SKM-1 treated with dmso at 0.1 percent for 144 hours (cell line): ENCODE measurements around the gene D2HGDH.
"Not testable (repeated sequence)": the region's sequence is repeated elsewhere in the genome, so short reads cannot be mapped to it uniquely, and the experiment has no call there.

ENCODE experiments used
- DNase-seq: peaks from one replicate; lab custom pipeline; 2025; ENCODE audit not compliant: unreplicated experiment; lab: John Stamatoyannopoulos, UW

The D2HGDH gene

DNA sequence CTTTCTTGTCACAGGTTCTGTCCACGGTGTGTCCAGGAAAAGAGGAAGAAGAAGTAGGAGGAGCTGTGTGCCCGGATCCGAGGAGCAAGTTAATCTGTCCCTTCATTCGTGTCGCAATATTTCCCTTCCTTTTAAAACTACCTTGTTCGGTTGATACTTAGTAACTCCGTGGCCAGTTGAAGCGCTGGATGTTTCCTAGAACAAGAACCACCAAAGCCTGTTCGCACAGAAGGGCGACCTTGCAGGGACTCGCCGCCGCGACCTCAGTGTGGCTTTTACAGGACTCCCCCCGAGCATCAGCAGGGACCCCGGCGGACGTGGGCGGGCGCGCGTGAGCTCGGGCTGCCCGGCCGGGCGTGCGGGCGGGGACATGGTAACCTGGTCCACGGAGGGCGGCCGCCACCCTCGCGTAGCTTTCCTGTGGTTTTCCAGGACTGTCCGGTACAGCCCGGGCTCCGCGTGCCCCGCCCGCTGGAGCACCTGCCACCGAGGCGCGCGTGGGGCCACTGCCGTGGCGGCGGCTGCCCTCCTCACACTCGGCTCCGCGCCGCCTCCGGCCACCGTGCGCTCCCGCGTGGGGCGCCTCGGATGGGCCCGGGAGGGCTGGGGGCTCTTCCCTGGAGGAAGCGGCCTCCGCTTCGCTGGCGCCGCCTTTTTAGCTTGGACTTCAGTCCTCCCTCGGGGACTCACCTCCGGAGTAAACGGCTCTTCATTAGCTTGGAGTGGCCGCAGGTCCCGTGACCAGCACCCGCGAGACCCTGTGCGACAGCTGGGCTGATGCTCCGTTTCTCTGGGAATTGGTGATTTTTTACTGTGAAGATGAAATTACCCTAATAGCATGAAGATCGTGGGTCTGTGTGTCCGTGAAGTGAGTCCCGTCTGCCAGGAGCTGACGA is 9.2 kb upstream of the D2HGDH start:
- peak; percentile 82 for DNase-seq

- DNase-seq, result no peak
These were observed 8.0 kb upstream of the D2HGDH start for GRCh38 chr2:241726459-241726858.

GRCh38 chr2:241728000-241728399 is 6.4 kb upstream of the D2HGDH start:
- no peak for DNase-seq

GRCh38 chr2:241728627-241729026 is 5.8 kb upstream of the D2HGDH start:
- DNase-seq, result no peak

- DNase-seq, result no peak
These were observed 4.6 kb upstream of the D2HGDH start for GRCh38 chr2:241729868-241730267.

DNA sequence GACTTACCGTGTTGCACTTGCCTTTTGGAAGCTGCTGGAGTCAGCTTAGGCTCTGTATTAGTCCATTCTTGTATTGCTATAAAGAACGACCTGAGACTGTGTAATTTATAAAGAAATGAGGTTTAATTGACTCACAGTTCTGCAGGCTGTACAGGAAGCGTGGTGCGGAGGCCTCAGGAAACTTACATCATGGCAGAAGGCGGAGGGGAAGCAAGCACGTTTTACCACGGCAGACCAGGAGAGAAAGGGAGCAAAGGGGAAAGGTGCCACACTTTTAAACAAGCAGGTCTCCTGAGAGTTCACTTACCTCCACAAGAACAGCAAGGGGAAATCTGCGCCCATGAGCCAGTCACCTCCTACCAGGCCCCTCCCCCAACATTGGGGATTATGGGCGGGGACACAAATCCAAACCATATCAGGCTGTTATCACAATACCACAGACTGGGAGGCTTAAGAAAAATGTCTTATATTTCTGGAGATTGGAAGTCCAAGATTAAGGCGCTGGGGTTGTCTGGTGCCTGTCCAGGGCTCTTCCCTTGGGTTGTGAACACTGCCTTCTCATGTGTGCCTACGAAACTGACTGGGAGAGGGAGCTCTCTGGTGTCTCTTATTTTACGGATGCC is 3.6 kb upstream of the D2HGDH start:
- peak; percentile 12 for DNase-seq

DNA sequence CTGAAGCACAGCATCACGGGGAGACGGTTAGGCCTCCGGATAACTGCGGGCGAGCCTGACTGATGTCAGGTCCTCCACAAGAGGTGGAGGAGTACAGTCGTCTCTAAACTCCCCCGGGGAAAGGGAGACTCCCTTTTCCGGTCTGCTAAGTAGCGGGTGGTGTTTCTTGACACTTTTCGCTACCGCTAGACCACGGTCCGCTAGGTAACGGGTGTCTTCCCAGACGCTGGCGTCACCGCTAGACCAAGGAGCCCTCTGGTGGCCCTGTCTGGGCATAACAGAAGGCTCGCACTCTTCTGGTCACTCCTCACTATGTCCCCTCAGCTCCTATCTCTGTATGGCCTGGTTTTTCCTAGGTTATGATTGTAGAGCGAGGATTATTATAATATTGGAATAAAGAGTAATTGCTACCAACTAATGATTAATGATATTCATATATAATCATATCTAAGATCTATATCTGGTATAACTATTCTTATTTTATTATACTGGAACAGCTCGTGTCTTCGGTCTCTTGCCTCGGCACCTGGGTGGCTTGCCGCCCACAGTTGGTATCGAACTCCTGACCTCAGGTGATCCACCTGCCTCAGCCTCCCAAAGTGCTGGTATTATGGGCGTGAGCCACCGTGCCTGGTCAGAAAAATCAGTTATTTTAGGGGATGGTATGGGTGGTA is 1.8 kb upstream of the D2HGDH start:
- peak; percentile 48 for DNase-seq

DNA sequence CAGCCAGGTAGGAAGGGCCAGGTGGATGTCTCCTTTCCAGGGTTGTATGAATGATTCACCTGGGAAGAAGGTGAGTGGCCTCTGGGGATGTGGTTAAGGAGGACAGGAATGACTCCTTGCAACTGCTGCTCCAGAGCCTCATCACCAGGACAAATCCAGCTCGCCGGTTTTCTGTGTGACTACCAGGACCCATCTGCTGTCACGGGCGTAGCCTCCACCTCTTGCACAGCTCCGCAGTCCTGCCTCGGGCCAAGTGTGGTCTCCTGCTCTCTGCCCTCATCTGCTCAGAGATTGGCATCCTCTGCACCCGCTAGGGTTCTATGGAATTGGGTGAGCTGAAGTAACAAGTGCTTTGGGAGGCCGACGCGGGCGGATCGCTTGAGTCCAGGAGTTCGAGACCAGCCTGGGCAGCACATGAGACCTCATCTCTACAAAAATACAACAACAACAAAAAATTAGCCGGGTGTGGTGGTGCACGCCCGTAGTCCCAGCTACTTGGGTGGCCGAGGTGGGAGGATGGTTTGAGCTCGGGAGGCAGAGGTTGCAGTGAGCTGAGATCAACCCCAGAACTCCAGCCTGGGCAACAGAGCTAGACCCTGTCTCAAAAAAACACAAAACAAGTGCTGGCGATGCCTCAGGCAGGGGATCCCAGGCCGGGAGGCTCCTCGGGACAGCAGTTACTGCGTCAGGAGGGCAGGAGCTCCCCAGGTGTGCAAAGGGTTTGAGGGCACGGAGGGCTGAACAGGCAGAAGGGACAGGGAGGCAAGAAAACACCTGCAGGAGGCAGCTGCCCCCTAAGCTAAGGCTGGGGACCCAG is 831 bp upstream of the D2HGDH start:
- no peak for DNase-seq

GRCh38 chr2:241734208-241734466 is 293 bp upstream of the D2HGDH start:
- no peak for DNase-seq

- DNase-seq, result no peak
These were observed 1.7 kb downstream of the D2HGDH start for GRCh38 chr2:241736111-241736510.

DNA sequence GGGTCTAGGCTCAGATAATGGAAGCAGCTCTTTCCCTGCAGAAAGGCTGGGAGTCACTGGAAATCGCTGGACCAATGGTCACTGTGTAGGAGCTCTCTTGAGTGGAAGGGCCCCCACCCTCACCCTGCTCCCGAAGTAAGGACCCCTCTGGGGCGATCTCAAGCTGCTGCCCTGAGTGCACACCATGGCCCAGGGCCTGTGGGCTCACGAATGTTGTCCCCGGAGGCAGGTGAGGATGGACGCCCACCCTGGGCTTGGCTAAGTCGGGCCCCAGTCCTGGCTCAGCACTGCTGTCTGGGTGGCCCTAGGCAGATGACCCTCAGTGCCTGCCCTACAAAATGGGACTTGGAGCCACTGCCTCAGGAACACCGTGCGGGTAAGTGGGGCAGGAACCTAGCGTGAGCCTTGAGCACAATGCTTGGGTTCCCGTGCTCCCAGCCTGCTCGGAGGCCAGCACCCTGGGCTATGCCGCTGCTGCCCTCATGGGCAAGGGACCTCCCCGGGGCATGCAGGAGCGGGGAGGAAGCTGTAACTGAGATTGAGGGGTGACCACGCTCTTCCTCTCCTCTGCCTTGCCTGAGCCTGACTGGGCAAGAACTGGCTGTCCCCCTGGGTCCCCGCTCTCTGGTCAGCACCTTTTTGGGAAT is 3.7 kb downstream of the D2HGDH start:
- DNase-seq, result no peak

DNA sequence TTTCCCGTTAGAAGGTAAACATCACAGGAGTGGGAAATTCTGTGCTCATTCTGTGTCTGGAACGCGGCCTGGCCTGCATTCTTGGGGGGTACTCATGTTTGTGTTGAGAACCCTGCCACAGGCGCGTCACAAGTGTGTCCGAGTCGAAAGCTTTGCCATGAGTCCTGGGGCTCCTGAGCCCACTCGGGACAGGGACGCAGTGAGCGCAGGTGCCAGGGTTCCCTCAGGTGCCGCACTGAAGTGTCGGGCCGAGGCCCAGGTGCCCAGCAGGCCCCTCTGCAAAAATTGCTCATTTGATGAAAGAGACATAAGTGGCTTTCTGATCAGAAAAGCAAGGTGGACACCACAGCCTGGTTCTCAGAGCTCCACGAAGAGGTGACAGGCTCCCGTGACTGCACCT is 4.7 kb downstream of the D2HGDH start:
- DNase-seq, result no peak

GRCh38 chr2:241739651-241740050 is 5.2 kb downstream of the D2HGDH start:
- DNase-seq, result no peak

GRCh38 chr2:241741016-241741415 is 6.6 kb downstream of the D2HGDH start:
- no peak for DNase-seq

- no peak for DNase-seq
These were observed 8.0 kb downstream of the D2HGDH start for GRCh38 chr2:241742320-241742939.

GRCh38 chr2:241743008-241743407 is 8.6 kb downstream of the D2HGDH start:
- not testable (repeated sequence) for DNase-seq

GRCh38 chr2:241743620-241744019 is 9.2 kb downstream of the D2HGDH start:
- DNase-seq, result no peak

DNA sequence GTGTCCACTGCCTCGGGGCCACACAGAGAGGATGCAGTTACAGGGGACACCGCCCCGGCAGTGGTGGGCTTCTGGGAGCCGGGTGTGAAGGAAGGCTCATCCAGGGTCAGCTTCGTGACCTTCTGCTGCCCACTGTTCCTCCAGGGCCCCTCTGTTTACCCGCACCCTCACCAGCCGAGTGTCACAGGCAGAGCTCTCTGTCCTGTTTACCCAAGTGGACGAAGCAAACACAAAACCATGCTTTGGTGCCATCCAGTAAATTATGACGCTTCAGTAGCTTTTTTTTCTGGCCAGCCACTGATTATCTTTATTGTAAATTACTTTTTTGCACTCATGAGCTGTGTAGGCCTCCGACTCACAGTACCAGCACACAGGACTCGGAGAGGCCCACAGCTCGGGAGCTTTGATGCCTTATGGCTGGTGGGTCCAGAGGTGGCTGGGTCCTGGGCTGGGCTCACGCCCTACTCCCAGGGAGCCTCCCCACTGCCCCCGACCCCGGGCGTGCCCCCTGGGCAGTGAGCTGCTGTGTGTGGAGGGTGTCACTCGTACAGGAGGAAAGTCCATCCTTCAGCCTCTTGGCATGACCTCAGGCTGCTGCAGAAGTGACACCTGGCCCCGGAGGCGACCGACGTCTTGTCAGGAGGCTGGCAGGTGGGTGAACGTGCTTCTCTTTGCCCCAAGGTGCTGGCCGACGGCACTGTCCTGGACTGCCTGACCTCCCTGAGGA is 9.8 kb downstream of the D2HGDH start:
- no peak for DNase-seq

GRCh38 chr2:241745276-241745675 is 10.8 kb downstream of the D2HGDH start:
- DNase-seq, result no peak

DNA sequence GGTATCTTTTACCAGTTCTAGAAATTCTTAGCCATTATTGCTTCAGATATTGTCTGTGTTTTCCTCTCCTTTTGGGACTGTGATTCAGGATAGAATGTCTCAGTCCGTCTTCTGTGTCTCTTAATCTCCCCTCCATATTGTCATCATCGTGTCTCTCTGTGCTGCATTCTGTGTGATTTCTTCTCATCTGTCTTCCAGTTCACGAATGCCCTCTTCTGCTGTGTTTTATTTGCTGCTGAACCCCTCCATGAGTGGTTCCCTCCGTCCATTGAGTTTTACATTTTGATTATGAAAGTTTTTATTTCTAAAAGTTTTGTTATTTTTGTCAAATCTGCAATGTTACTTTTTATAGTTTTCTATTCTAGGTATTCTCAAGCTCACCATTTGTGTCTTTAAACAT is 11.7 kb downstream of the D2HGDH start:
- no peak for DNase-seq
